ENCODE measurements around the gene KCNH1. TPM values are rescaled to one million over a fixed set of nuclear protein-coding genes. Genes with fewer than 3 reads are reported as not detected.

Gene KCNH1
- total RNA-seq, 4 donors from 2014 or later: 0.29 to 0.67 (median 0.38) TPM

GRCh38 chr1:210944252-210944651, 189.7 kb downstream of the KCNH1 start:
- DNase-seq: no peak
- intact Hi-C loops (cut with DNase I; ENCODE audit: low total_unique reads): no loop called here

DNA sequence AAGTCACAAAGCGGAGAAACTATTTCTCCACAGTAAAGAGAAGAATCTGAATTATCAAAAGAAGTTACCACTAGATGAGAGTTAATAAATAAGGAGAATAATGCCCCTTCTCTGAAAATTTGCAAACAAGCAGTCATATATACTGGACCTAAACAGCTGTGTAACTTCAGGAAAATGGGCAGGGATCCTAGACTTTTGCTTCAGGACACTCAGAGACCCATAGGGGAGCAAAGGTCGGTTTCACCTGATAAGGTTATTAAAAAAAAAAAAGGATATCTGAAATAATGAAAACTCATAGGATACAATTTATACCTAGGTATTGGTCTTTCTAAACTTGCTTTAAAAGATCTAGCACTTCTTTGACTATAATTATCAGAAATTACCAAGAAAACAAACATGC, 191.4 kb downstream of the KCNH1 start:
- no peaks in the 10 kb centered on the region for H3K4me1 ChIP-seq
- in situ Hi-C loops (cut with MboI; ENCODE audit: low sequenced_read_pairs in 4 of 4): no loop called here
- intact Hi-C loops (cut with DNase I; ENCODE audit: low total_unique reads): no loop called here
- TF ChIP-seq POLR2A (IDR thresholded peaks at IDR 0.05) (no peak), CTCF (IDR thresholded peaks at IDR 0.05 in 4 of 5, conservative IDR thresholded peaks at IDR 0.05 in 1 of 5) (no peak)
- ATAC-seq (no peak), DNase-seq (no peak)
- H3K27me3 ChIP-seq: no peaks in the 10 kb centered on the region
- no peaks in the 10 kb centered on the region for H3K36me3 ChIP-seq
- H3K4me3 ChIP-seq: no peak overlapping the region
- no peaks in the 10 kb centered on the region for H3K9me3 ChIP-seq
- no peak overlapping the region for H3K27ac ChIP-seq

More at GRCh38 chr1:210944252-210944651, 189.7 kb downstream of the KCNH1 start:
- H3K4me3 ChIP-seq: no peak overlapping the region
- no peaks in the 10 kb centered on the region for H3K36me3 ChIP-seq
- in situ Hi-C loops (cut with MboI; ENCODE audit: low sequenced_read_pairs in 4 of 4): no loop called here
- H3K27me3 ChIP-seq: no peaks in the 10 kb centered on the region
- H3K27ac ChIP-seq: no peak overlapping the region
- no peaks in the 10 kb centered on the region for H3K9me3 ChIP-seq
- TF ChIP-seq POLR2A (IDR thresholded peaks at IDR 0.05) (no peak), CTCF (IDR thresholded peaks at IDR 0.05 in 4 of 5, conservative IDR thresholded peaks at IDR 0.05 in 1 of 5) (no peak)
- no peaks in the 10 kb centered on the region for H3K4me1 ChIP-seq
- ATAC-seq: no peak

DNA sequence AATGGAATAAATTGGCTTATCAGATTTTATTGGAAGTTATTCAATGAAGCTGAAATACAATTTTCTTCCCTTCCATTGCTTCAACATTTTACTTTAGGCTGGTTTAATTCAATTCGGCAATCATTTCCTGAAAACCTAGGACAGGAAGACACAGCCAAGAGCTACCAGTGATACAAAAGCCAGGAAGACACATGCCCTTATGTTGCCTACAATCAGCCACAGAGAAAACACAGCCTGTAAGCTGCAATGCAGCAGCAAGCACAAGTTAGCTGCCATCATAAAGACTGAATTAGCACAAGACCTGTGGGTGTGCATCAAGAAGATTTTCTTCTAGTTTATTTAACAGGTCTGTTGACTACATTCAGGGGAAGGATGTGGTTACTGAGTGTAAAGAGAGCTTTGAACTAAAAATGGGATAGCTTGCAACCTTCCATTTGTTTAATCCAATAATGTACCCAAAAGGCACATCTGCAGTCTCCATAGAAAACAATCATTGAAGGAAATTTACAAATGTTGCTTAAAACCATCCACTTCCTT, 193.8 kb downstream of the KCNH1 start:
- Histone ChIP-seq H3K9me3 (no peaks in the 10 kb centered on the region), H3K27me3 (no peaks in the 10 kb centered on the region), H3K4me3 (no peak overlapping the region), H3K4me1 (no peaks in the 10 kb centered on the region), H3K36me3 (no peaks in the 10 kb centered on the region), H3K27ac (no peak overlapping the region)
- ATAC-seq: no peak
- in situ Hi-C loops (cut with MboI; ENCODE audit: low sequenced_read_pairs in 4 of 4): no loop called here
- no peak for DNase-seq
- TF ChIP-seq POLR2A (IDR thresholded peaks at IDR 0.05) (no peak), CTCF (IDR thresholded peaks at IDR 0.05 in 4 of 5, conservative IDR thresholded peaks at IDR 0.05 in 1 of 5) (no peak)
- intact Hi-C loops (cut with DNase I; ENCODE audit: low total_unique reads): no loop called here

- no peak overlapping the region for H3K4me3 ChIP-seq
- H3K4me1 ChIP-seq: no peaks in the 10 kb centered on the region
- H3K27me3 ChIP-seq: no peaks in the 10 kb centered on the region
- in situ Hi-C loops (cut with MboI; ENCODE audit: low sequenced_read_pairs in 4 of 4) (no loop called here), intact Hi-C loops (cut with DNase I; ENCODE audit: low total_unique reads) (no loop called here)
- DNase-seq: no peak
- no peaks in the 10 kb centered on the region for H3K36me3 ChIP-seq
- no peak overlapping the region for H3K27ac ChIP-seq
- no peak for ATAC-seq
- TF ChIP-seq CTCF (IDR thresholded peaks at IDR 0.05 in 4 of 5, conservative IDR thresholded peaks at IDR 0.05 in 1 of 5): no peak
- no peak for TF ChIP-seq POLR2A (IDR thresholded peaks at IDR 0.05)
- H3K9me3 ChIP-seq: no peaks in the 10 kb centered on the region
Measured at GRCh38 chr1:210938416-210938925, 195.5 kb downstream of the KCNH1 start.

DNA sequence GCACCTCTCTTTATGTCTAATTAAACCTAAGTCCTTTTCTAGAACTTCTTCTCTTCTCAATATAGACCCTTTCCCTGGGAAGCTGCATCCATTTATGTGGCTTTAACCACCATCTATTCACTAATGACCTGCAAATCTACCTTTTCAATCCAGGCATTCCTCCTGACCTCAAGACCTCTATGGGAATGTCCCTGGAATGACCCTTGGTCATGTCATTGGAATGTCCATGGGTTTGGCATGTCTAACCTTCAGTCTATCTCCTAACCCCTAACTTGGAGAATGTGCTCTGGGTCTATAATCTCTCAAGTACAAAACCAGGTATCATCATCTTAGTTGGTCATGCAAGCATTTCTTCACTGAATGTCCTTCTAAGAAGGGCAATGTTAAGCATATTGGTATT, 196.1 kb downstream of the KCNH1 start:
- intact Hi-C loops (cut with DNase I; ENCODE audit: low total_unique reads): no loop called here
- no peak overlapping the region for H3K27ac ChIP-seq
- no peak for TF ChIP-seq CTCF (IDR thresholded peaks at IDR 0.05 in 4 of 5, conservative IDR thresholded peaks at IDR 0.05 in 1 of 5)
- TF ChIP-seq POLR2A (IDR thresholded peaks at IDR 0.05): no peak
- H3K9me3 ChIP-seq: no peaks in the 10 kb centered on the region
- H3K4me1 ChIP-seq: no peaks in the 10 kb centered on the region
- ATAC-seq (no peak), DNase-seq (no peak)
- H3K27me3 ChIP-seq: no peaks in the 10 kb centered on the region
- no peak overlapping the region for H3K4me3 ChIP-seq
- H3K36me3 ChIP-seq: no peaks in the 10 kb centered on the region
- in situ Hi-C loops (cut with MboI; ENCODE audit: low sequenced_read_pairs in 4 of 4): no loop called here
